GM23248 (cell line): ENCODE measurements around the gene ZC3HAV1.

ENCODE experiments used
- EZH2 ChIP-seq: fragments of 200-600 bp; sonication (generic); IDR thresholded peaks from 2 replicates; pipeline ENCODE4 v1.6.1; 2018; ENCODE audit warnings: antibody characterized with exemption, mild to moderate bottlenecking; ENCODE audit not compliant: insufficient read depth, poor library complexity, severe bottlenecking
- EZH2phosphoT487 ChIP-seq: fragments of 200-600 bp; sonication (generic); IDR thresholded peaks from 2 replicates; pipeline ENCODE4 v1.6.1; 2018; ENCODE audit warnings: antibody characterized with exemption, moderate library complexity, mild to moderate bottlenecking, low read depth; ENCODE audit not compliant: insufficient read depth

- TF ChIP-seq EZH2phosphoT487 = no peak
- TF ChIP-seq EZH2 = no peak
Observed at GRCh38 chr7:139068544-139069399, 40.7 kb downstream of the ZC3HAV1 start.
